HG02840 (cell line): Measurements from ENCODE around the gene RRP9.
"Not testable (repeated sequence)": the region's sequence is repeated elsewhere in the genome, so short reads cannot be mapped to it uniquely, and the experiment has no call there.

ENCODE experiments used
- ATAC-seq: cut with Tn5 transposase; IDR thresholded peaks from one replicate; pipeline ENCODE4 v1.9.1; 2021; ENCODE audit warnings: mild to moderate bottlenecking, moderate library complexity, moderate number of reproducible peaks; ENCODE audit not compliant: unreplicated experiment, low FRiP score

The RRP9 gene, protein sequence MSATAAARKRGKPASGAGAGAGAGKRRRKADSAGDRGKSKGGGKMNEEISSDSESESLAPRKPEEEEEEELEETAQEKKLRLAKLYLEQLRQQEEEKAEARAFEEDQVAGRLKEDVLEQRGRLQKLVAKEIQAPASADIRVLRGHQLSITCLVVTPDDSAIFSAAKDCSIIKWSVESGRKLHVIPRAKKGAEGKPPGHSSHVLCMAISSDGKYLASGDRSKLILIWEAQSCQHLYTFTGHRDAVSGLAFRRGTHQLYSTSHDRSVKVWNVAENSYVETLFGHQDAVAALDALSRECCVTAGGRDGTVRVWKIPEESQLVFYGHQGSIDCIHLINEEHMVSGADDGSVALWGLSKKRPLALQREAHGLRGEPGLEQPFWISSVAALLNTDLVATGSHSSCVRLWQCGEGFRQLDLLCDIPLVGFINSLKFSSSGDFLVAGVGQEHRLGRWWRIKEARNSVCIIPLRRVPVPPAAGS

DNA sequence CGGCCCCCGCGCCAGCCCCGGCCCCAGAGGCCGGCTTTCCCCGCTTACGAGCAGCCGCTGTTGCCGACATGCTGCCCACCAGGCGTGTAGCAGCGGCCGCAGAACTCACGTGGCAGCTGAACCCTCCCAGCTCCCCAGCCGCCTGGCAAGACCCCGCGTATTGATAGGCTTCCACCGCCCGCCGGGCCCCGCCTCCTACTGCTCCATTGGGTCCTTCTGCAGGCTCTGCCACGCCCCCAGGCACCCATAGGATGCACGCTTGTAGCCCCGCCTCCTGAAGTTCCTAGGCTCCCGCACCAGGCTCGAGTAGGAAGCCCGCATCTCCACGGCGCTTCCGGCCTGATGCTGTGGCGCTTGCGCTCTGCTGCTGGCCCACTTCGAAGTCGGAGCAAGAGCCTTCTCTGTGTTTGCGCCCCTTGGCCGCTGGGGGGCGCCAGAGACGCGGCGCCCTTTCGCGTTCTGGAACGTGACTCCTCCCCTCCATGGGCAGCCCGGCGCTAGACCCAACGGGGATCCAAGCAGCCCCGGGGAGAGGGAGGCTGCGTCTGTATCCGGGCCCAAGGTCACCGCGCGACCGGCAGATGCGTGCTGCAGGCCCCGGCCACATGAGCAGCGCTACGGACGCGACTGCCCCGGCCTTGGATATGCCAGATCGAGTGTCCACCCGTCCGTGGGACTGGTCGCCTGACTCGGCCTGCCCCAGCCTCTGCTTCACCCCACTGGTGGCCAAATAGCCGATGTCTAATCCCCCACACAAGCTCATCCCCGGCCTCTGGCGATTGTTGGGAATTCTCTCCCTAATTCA, at the start of gene RRP9, which contains the start of gene PARP3:
Gene RRP9 (minus strand): TSS at position 107 of the 805 bp plus-strand sequence. CDS start 37 bp downstream, at position 70.
Gene PARP3 (plus strand): TSS at position 566 of the 805 bp plus-strand sequence. CDS start 993 bp downstream, outside the sequence.
- ATAC-seq = peak; percentile 88

DNA sequence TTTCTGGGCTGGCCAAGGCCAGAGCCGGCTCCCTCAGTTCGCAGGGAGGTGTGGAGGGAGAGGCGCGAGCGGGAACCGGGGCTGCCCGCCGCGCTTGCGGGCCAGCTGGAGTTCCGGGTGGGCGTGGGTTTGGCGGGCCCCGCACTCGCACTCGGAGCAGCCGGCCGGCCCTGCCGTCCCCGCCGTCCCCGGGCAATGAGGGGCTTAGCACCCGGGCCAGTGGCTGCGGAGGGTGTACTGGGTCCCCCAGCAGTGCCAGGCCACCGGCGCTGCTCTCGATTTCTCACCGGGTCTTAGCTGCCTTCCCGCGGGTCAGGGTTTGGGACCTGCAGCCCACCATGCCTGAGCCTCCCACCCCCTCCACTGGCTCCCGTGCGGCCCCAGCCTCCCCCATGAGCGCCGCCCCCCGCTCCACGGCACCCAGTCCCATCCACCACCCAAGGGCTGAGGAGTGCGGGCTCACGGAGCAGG, 48.8 kb upstream of the RRP9 start:
- ATAC-seq = not testable (repeated sequence)

DNA sequence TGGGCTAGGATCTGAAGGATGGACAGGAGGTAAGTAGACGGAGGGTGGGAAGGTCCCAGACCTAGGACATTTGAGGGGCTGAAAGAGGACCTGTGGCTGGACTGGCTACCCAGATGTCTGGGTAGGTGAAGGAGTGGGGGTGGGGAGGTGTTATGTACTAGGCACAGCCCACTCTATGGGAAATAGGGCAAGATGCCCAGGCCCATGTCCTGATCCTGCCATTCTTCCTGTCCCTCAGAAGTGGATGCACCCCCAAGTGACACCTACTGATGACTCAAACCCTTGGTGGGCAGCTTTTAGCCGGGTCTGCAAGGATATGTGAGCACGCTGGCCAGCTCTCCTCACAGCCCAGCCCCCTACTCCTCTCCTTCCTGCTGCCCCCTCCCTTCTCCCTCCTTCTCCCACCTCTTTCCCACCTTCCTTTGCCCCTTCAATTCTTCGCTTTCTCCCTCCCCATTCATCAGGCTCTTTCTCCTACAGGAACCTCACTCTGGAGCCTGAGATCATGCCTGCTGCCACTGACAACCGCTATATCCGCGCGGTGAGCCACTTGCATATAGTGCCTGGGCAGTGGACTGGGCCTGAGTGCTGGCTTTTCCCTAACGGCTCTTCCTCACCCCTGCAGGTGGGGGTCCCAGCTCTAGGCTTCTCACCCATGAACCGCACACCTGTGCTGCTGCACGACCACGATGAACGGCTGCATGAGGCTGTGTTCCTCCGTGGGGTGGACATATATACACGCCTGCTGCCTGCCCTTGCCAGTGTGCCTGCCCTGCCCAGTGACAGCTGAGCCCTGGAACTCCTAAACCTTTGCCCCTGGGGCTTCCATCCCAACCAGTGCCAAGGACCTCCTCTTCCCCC, 46.8 kb upstream of the RRP9 start:
- no peak for ATAC-seq

DNA sequence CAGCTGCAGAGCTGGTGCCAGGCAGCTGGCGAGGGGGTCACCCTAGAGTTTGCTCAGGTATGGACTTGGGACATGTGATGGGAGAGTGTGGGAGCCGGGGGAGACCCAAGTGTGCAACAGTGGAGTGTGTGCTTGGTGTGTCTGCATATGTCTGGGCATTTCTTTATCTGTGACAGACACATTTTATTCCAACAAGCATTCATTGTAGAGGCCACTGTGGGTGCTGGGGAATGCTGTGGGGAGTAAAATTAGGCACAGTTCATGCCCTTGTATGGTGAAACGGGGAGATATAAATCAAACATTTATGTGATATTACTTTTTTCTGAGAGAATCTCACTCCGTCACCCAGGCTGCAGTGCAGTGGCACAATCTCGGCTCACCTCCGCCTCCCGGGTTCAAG, 45.9 kb upstream of the RRP9 start:
- no peak for ATAC-seq

DNA sequence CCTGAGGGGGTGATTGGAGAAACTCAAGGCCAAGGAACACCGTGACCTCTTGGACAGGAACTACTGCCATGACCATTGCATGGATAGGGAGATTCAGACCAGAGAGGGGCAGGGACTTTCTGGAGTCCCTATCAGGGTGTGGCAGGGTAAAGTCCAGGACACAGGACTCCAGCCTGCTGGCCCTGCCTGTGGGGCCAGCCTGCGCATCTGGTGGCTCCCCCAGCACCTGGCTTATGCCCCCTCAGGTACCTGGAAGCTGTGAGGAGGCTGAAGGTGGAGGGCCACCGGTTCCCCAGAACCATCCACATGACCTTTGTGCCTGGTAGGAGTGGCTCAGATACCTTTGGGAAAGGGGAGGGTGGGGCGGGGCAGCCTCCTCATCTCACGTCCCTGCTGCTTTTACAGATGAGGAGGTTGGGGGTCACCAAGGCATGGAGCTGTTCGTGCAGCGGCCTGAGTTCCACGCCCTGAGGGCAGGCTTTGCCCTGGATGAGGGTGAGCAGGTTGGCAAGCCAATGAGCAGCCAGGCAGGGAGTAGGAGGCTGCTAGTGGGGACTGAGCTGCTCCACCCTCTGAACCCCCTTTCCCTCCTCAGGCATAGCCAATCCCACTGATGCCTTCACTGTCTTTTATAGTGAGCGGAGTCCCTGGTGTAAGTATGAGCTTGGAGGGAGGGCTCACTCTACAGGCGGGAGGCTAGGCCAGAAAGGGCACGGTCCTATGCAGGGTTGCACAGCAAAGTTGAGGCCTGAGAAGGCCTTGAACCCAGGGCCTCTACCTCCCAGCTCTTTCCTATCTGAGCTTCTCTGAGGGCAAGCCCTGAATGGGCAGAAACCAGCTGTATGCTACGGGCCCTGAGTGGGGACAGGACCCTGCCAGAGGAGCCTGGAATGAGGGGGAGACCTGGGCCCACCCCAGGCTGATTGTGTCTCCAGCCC, 44.6 kb upstream of the RRP9 start:
- ATAC-seq = no peak

DNA sequence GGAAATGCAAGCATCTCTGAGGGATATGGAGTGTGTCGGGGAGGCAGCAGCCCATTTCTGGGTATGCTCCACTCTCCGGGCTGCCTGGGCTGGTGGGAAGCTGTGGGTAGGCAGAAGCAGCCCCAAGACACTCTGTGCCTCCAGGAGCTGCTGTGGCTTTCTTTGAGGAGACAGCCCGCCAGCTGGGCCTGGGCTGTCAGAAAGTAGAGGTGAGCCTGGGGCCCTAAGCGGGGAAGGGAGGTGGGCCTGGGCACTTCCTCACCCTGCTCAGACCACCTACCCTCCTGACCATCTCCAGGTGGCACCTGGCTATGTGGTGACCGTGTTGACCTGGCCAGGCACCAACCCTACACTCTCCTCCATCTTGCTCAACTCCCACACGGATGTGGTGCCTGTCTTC, 43.4 kb upstream of the RRP9 start:
- ATAC-seq = no peak

DNA sequence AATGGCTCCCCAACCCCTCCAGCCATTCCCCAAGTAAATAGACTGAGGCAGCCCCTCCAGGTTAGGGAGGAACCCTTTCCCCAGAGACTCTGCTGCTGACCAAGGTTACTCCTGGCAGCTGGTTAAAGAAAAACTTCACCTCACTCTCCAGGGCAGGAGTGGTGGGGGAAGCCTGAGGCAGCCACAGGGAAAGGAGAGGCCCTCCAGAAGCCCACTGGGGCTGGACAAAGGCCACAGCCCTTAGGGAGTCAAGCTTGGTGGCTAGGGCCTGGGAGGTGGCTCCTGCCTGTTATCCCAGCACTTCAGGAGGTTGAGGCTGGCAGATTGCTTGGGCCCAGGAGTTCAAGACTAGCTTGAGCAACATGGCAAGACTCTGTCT, 42.6 kb upstream of the RRP9 start:
- ATAC-seq = no peak

DNA sequence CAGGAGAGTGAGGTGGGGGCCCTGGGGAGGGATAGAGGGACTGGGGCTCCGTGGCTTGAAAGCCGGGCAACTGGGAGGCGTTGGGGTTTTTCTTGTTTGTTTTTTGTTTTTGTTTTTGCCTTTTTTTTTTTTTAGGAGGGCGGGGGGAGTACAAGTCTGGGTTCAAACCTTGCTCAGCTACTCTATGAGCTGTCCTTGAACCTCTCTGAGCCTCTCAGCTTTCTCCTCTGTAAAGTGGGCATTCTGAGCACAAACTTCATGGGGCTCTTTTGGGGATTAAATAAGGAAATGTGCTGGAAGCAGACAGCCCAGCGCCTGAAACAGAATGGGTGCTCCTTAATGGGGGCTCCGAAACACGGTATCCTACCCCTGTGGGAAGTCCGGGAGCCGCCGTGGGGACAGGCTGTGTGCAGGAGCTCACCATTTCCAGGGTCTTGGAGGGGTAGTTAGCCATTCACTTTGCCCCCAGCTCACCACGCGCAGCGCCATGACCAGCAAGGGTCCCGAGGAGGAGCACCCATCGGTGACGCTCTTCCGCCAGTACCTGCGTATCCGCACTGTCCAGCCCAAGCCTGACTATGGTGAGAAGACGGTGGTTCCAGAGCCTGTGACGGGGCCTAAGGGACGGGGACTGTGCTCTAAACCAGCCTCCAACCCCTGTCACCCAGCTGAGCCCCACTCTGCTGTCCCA, 42.0 kb upstream of the RRP9 start:
- ATAC-seq = no peak

DNA sequence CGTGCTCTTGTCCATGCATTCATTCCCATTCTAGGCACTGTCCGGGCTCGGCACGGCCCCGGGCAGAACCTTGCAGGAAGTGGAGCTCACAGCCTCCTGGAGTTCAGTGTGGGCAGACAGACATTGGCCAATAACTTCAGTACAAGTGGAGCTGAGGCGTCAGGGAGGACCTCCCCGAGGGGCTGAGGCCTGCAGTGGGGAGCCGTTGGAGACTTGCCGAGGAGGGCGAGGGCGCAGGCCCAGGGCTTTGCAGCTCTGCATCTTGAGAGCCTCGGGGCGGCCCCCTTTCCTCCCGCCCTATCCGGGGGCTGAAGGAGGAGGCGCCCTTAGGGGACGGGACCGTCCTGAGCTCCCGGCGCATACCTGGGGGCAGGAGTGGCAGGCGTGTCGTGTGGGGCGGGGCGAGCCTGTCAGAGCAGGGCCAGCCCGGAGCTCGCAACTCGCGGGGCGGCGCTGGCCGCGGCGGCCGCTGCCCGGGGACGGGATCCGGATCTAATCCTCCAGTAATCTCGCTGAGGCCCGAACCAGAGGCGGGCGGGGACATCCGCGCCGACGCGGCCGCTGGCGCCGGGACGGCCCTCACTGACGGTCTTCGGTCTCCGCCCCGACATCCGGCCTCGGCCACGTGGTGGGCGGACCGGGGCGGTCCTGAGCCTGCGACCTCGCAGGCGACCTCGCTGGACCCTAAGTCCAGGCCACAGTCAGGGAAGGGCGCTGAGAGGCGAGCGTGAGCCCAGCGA, 41.3 kb upstream of the RRP9 start, which contains the start of gene ACY1:
Gene ACY1 (plus strand): TSS at position 698 of the 740 bp plus-strand sequence. CDS start 530 bp downstream, outside the sequence.
- ATAC-seq = peak; percentile 64

DNA sequence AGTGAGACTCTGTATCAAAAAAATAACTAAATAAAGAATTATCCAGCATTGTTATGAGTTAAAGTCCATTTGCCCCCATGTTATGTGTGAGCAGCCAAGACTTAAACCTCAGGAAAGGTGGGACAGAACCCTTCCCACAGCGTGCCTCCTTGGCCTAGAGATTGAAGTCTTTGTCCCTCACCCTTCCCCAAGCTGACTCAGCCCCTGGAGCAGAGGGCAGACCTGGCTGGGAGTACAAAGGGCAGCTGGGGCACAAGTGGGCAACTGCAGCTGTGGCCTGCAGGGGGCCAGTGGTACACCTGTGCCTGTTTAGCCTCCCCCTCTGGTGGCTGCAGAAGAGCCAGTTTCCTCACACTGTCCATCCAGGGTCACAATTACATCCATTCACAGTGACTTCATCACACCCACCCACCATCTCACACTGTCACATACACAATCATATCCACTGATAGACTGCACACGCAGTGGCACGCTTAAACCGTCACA, 40.7 kb upstream of the RRP9 start:
- peak; percentile 30 for ATAC-seq

DNA sequence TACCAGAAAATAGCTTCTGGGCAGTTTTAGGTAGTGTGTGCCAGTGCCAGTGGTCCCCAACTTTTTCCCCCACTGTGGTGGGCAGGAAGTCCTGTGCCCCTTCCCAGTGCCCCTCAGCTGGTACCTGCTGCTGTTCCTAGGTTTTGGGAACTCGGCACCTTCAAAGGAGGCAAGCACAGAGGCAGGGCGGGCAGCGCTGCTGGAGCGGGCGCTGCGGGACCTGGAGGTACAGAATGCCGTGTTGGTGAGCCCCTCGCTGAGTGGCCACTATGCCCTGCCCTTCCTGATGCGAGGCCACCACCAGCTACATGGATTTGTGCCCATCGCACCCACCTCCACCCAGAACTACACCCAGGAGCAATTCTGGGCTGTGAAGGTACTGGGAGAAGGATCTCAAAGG, 38.5 kb upstream of the RRP9 start:
- ATAC-seq = no peak

DNA sequence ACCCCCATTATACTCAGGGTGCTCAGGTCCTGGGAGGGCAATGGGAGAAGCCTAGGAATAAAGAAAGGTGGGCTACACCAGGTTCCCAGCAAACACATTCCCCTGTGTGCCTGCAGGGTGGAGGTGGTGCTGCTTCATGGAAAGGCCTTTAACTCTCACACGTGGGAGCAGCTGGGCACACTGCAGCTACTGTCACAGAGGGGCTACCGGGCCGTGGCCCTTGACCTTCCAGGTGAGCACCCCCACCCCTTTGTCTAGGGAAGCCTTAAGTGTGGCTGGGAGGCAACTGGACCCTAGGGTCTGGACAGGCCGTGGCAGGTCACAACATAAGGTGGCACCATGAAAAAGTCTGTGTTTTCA, 36.4 kb upstream of the RRP9 start:
- no peak for ATAC-seq

DNA sequence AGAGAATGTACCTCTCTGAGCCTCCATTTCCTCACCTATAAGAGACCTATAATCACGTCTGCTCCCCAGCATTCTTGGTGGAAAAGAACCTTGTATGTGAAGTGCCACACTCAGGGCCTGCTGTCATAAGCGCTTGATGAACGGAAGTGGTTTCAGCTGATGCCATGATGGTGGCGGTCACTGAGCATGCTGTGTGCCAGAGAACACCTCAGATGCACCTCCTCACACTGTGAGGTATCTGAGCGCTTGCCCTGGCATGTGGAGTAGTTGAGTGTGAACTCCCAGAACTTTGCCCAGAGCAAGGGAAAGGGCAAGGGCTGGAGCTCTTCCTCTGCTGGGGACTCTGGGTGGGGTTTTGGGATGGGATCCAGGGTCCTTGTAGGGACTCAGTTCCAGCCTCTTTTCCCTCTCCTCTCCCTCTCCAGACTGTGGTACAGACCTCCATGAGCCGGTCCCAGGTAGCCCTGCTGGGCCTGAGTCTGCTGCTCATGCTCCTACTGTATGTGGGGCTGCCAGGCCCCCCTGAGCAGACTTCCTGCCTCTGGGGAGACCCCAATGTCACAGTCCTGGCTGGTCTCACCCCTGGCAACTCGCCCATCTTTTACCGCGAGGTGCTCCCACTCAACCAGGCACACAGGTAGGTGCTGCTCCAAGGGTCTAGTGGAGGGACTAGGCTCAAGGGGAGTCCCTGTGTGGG, 35.9 kb upstream of the RRP9 start:
- ATAC-seq = no peak

DNA sequence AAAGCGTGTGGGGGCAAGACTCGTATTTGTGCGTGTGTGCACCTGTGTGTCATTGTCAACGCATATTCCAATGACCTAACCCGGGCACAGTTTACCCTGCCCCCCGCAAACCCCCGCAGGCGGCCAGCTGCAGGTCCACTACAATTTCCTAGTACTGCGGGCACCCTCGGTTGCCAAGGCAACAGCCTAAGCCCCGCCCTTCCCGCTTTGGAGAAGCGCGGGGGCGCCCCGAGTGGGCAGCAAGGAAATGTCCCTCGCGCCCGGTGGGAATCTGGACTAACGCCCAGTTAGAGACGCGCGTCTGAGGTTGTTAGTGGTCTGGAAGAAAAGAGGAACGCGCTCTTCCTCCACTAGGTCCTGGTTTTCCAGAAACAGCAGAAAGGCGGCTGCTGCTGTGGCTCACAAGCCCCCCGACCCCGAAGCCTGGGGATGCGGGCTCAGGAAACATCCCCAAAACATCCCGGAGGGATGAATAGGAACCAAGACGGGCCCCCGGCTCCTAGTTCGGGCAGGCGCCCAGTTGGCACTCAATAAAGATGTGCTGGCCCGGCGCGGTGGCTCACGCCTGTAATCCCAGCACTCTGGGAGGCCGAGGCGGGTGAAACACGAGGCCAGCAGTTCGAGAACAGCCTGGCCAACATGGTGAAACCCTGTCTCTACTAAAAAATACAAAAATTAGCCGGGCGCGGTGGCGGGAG, 34.3 kb upstream of the RRP9 start:
- no peak for ATAC-seq

DNA sequence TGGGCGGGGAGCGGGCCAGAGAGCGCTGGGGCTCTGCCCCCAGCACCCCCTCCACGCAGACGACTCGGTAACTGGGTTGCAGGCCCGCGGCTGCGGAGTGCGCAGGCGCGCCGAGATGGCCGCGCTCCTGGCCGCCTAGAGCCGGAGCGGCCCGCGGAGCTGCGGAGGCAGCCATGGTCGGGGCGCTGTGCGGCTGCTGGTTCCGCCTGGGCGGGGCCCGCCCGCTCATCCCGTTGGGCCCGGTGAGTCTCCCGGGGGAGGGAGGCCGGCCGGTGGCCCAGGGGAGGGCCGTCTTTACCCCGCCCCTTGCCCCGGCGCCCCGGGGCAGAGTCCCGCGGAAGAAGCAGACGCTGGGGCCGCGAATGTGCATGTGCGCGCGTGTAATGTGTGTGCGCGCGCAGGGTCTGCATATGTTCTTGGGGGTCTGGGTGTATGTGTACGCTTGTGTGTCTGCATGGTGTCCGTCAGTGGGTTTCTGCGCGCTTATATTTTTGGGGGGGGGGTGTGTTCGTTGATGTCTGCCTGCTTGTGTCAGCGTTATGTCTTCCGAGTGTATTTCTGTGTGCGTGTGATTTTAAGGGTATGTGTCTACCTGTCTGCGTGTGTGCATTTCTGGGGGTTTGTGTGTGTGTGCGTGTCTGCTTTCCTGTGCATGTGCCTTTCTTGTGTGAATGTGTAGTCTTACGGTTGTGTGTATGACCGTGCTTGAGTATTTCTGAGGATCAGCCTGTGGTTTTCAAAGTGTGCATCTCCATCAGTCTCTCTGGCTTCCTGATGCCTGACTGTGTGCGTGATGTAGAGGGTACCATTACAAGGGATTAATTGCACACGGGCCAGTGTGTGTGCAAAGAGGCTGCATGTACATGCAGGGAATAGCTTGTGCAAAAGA, 33.5 kb upstream of the RRP9 start, which contains the start of gene ABHD14A:
Gene ABHD14A (plus strand): TSS at position 102 of the 889 bp plus-strand sequence. CDS start 72 bp downstream, at position 174.
- no peak for ATAC-seq
